HG02571 (cell line): ENCODE results near the gene CSGALNACT2.

Experiments used
- ATAC-seq: cut with Tn5 transposase; IDR thresholded peaks from one replicate; pipeline ENCODE4 v1.9.1; 2021; ENCODE audit warnings: mild to moderate bottlenecking, moderate library complexity; ENCODE audit not compliant: unreplicated experiment

The CSGALNACT2 gene

GRCh38 chr10:43200538-43201390, 62.5 kb downstream of the CSGALNACT2 start:
- ATAC-seq, result no peak

DNA sequence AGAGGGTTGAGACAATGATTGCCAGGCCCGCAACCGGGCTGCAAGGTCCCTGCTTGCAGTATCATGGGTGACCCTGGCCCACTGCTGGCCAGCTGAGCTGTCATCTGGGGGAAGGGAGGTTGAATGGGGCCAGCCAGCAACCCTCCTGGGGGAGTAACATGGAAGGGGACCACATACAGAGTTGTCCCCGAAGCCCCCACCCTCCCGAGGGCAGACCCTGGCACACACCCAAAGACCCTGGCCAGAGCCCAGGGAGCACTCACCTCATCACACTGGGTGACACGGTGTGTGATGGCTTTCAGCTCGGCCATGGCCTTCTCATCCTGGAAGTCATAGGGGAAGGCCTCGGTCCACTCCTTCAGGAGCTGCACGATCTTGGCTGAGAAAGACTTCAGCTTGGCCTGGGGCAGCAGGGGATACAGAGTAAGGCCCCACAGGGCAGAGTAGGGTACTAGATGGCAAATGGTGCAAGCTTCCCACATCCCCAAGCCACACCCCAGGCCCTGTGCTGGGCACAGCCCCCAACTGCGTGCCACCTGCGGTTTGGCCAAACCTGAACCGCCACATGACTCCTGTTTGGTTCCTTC, 63.4 kb downstream of the CSGALNACT2 start:
- no peak for ATAC-seq

GRCh38 chr10:43202224-43202656, 64.0 kb downstream of the CSGALNACT2 start:
- no peak for ATAC-seq

DNA sequence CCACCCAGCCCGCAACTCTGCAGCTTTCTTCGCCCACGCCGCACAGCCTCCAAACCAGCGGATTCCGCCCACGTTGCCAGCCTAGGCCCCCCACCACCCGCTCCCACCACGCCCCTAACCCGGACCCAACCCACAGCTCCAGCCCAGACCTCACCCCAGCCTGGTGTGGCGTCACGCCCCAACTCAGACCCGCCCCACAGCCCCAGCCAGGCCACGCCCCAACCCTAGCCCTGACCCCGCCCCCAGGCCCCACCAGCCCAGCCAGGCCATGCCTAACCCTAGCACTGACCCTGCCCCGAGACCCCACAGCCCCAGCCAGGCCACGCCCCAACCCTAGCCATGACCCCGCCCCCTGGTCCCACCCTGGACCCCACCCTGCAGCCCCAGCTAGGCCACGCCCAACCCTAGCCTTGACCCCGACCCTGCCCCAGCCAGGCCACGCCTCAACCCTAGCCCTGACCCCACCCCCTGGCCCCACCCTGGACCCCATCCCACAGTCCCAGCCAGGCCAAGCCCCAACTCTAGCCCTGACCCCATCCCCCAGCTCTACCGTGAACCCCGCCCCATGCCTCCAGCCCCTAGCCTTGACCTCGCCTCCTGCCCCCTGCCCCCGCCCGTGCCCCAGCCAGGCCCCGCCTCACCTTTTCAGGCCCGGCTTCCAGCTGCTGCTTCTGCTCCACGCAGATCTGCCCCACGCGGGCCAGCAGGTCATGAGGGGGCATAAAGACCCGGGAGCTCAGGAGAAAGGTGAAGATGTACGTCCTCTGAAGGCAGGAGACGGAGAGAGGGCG, 64.6 kb downstream of the CSGALNACT2 start:
- ATAC-seq, result no peak

DNA sequence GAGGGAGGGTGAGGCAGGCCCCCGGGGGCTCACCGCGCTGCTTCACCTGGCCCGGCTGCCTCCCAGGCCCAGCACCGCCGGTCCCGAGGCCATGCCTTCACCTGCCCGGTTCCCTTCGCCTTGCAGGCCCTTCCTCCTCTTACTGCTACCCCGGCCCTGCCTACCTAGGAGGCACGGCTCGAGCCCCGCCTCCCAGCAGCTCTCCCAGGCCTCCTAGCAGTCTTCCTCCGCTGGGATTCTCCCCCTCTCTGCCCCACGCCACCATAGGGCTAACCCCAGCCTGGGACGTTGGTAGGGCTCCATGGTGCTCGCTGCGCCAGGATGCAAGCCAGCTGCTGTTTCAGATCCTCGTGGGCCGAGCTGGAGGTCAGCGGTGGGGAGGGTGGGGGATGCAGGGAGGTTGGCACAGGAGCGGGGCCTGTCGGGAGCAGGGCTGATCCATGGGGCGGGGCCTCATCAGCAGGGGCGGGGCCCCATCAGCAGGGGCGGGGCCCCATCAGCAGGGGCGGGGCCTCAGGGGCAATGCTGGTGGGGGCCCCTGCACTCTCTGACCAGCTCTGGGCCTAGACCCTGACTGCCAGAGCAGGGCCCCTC, 65.3 kb downstream of the CSGALNACT2 start:
- peak; percentile 30 for ATAC-seq

GRCh38 chr10:43204042-43204942, 66.0 kb downstream of the CSGALNACT2 start:
- ATAC-seq, result peak; percentile 1

DNA sequence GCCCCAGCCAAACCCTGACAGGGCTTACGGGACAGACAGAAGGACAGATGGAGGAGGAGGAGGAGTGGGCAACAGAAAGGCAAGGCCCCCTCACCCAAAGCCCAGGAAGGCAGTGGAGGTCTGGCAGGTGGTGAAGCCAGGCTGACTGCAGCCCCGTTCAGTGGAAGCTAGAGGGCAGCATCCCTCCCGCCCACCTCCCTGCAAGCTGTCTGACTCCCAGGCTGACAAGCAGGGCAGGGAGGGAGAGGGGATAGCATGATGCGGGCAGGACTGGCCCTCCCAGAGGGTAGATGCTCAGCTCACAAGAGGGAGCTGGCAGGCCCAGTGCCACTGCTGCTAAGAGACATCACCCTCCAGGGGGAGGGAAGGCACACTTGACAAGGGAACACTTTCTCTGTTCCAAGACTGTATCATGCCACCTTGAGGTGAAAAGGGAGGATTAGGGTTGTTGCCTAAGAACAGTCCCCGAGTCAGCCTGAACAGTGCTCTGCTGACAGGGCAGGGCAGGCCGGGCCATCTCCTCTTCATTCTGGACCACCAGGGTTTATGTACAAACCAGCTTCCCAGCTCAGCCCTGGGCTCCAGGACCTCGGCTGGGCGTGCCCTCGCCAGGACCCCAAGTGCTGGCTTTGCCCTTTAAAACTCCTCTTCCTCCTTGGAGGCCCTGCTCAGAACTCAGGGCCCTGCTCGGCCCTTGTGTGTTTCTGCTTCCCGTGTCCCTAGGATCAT, 66.9 kb downstream of the CSGALNACT2 start:
- ATAC-seq, result peak; percentile 39

- no peak for ATAC-seq
These were observed 67.6 kb downstream of the CSGALNACT2 start for GRCh38 chr10:43205681-43206390.

DNA sequence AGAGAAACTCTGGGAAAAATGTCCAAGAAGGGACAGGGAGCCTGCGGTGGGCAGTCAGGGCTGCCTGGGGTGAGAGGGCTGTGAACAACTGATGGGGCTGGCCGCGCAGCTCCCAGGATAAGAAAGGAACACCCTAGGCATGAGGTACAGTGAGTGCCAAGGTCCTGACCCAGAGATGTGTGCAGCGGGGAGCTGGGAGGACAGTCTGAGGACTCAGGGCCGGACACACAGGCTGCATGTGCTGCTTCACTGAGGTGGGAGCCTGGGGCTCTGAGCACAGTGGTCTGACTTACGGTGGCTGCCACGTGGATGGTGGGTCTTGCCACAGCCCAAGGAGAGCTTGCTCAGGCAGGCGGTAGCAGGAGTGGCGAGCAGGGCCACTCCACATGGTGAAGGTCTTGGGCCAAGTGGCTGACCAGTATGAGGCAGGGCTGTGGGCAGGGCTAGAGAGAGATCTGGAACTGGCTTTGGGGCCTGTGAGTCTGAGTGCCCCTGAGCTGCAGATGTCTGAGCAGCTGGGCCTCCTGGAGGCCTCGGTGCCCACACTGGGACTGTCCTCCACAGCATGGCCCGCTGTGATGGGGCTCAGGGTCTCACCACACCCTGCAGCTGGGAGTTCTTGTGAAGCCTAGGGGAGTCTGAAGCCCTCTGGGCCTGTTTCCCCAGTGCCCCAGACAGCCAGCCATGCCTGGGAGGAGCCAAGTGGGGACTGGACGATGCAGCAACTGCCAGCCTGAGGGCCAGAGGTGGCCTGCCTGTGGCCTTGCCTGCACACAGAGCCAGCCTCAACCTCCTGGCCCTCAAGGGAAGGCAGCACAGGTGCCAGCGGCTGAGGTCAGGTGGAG, 68.4 kb downstream of the CSGALNACT2 start:
- ATAC-seq, result no peak

GRCh38 chr10:43208147-43209073, 70.2 kb downstream of the CSGALNACT2 start:
- no peak for ATAC-seq

DNA sequence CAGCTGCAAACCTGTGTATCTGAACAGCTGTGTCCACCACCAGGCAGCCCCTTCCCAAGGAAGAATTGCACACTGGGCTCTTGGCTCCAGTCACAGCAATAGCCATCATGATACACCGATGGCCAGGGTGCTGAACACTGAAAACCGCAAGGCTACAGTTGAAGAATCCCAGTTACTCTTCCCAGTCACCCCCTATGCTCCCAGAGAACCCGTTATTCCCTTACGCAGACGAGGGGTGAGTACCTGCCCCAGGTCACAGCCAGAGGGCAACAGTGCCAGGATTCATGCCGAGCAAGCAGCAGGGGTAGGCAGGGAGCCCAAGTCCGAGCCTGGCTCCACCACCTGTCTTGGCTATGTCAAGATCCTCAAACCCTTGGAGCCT, 70.8 kb downstream of the CSGALNACT2 start:
- ATAC-seq, result no peak

DNA sequence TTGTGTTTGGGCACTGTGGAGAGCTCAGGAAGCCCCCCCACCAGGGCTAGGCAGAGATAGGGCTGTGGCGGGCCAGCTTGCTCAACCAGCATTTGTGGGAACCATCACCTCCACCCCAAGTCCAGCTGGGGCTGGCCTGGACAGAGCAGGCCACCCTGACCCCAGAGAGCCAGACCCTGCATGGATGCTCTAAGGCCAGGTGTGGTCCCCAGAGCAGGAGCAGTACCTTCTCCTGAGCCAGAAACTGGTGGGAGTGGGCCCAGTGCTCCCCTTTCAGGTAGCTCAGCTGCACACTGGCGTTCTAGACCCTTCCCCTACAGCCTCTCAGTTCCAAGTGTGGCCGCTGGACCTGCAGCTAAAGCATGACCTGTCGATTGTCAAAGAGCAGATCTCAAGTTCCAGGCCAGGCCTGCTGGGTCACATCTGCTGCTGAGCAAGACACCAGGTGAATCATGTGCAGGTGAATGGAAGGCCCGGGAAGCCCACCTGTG, 71.5 kb downstream of the CSGALNACT2 start:
- ATAC-seq, result no peak

- ATAC-seq, result no peak
These were observed 72.3 kb downstream of the CSGALNACT2 start for GRCh38 chr10:43210556-43210955.

GRCh38 chr10:43211030-43211429, 72.8 kb downstream of the CSGALNACT2 start:
- ATAC-seq, result no peak

GRCh38 chr10:43211431-43212042, 73.3 kb downstream of the CSGALNACT2 start:
- no peak for ATAC-seq

GRCh38 chr10:43212043-43212721, 73.9 kb downstream of the CSGALNACT2 start:
- no peak for ATAC-seq
